CD4-positive, alpha-beta T cell treated with Interferon alpha-2 for 1 hour (primary cell): Measurements from ENCODE around the gene ALKBH5.
A peak's percentile ranks its signal among the peaks of the same experiment; 100 is the strongest.

Source experiments
- DNase-seq, 2 donors: peaks; one replicate each; pipeline ENCODE4 v3.0.0-alpha.2; 2020 to 2022

The ALKBH5 gene

DNA sequence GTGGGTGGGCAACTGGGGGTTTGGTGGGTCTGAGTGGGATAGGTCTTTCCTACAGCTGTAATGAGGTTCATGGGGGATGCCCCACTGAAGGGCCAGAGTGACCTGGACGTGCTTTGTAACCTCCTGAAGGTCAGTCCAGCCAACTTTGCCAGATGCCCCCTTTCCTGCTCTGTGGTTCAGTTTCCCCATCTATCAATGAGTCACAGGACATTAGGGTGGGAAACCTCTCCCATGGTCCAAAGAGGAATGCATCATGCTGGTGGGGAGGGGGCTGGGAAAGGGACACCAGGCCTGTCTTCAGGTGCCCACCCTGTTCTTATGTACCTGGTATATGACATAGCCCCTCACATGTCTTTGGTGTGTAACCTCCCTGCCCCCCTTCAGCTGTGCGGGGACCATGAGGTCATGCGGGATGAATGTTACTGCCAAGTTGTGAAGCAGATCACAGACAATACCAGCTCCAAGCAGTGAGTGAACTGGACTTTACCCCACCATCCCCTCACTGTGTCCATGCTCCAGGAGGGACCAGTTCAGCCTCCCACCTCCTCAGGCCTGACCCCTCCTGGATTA lies 24.0 kb upstream of the ALKBH5 start:
- no peak for DNase-seq

DNA sequence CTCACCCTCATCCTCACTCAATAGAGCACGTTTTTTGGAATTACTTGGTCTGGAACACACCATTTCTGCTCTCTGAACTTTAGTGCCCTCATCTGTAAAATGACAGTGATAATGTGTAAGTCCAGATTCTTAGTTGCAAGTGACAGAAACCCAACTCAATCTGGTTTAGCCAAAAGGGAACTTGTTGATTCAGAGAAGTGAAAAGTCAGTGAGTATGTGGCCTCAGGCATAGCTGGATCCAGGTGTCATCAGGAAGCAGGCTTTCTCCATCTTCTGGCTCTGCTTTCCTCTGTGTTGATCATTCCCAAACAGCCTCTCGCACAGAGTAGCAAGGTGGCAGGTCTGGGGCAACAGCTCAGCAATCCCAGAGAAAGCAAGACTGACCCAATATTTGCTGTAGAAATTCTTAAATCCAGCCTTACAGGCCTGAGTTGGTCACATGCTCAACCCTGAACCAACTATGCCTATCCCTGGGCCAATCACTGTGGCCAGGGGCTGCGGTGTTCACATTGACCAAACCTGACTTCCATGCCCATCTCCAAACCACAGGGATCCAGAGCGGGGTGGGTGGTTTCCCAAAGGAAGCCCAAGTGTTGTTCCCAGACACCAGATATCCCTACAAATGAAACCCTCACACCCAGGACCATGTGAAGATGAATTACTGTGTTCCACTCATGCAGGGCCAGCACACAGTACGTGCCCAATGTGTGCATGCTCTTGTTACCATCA lies 23.3 kb upstream of the ALKBH5 start:
- DNase-seq, result no peak

DNA sequence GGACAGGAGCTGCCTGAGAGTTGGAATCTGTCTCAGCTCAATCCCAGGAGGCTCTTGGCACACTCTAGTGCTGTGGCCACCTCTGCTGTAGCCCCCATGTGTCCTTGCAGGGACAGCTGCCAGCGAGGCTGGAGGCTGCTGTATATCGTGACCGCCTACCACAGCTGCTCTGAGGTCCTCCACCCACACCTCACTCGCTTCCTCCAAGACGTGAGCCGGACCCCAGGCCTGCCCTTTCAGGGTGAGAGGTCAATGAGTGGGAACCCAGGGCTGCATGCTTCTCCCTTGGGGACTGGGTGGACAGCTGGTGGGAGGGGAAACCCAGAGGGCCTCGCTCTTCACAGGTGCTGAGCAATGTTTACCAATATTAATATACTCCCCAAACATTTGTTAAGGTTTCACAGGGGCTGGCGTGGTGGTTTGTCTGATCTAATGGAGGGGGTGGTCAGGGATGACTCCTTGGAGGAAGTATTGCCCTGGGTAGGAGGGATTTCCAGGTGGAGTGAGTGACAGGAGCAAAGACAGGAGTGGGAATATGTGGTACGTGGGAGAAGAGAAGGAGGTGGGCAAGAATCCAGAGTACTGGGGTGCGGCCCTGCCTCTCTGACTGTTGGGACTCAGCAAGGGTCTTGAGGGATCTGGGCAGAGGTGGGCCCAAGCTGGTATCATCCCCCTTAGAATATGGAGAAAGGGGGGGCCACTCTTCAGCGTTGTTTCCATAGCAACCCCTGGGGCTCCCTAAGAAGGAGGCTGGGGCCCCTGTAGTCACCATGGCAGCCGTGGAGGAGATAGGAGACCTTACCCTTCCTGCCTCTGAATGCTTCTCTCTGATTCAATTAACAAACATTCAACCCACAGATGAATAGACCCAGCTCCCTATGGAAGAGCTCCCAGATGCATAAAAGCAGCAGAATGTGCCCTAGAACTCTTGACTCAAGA lies 22.2 kb upstream of the ALKBH5 start:
- no peak for DNase-seq

DNA sequence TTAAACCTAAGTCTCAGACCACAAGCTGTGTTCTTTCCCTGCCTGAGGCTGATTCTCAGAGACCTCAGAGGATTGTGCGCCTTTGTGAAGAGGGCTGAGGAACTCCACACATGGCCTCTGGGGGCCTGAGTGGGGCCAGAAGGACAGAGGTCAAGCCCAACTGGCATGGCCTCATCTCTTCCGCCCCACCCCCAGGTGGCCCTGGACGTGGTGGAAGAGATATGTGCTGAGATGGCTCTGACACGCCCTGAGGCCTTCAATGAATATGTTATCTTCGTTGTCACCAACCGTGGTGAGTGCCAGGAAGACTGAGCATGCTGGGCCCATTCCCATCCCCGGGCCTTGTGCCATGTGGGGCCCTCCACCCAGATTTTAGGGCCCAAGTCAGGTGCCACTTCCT lies 20.1 kb upstream of the ALKBH5 start:
- DNase-seq, result no peak

DNA sequence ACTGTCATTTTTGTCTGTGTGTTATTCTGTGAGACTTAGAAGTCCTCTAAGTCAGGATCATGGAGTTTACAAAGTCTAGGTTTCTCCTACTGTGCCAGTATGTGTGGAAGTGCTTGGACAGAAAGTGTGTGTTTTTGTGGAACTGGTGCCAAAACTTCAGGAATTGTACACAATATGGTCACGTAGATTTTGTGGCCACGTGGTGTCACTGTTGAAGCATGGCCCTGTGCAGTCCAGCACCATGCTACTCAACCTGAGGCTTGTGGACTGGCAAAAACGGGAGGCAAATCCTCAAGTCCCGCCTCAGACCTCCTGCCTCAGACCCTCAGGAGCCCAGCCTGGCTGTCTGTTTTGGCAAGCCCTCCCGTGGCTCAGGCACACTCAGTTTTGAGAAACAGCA lies 16.7 kb upstream of the ALKBH5 start:
- DNase-seq, result no peak

DNA sequence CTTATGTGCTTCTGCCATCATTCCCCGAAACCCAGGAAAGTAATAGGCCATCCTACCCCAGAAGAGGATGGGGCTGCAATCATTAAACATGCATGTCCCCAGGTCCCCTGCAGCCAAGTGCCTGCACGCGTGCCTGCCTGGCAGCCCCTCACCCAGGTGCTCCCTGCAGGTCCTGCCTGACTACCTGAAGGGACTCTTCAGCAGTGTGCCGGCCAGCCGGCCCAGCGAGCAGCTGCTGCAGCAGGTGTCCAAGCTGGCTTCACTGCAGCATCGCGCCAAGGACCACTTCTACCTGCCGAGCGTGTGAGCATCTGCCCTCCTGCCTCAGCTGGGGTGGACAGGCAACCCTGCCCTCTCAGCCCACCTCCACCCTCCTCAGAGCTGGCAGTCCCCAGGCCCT lies 16.2 kb upstream of the ALKBH5 start:
- DNase-seq, result no peak

DNA sequence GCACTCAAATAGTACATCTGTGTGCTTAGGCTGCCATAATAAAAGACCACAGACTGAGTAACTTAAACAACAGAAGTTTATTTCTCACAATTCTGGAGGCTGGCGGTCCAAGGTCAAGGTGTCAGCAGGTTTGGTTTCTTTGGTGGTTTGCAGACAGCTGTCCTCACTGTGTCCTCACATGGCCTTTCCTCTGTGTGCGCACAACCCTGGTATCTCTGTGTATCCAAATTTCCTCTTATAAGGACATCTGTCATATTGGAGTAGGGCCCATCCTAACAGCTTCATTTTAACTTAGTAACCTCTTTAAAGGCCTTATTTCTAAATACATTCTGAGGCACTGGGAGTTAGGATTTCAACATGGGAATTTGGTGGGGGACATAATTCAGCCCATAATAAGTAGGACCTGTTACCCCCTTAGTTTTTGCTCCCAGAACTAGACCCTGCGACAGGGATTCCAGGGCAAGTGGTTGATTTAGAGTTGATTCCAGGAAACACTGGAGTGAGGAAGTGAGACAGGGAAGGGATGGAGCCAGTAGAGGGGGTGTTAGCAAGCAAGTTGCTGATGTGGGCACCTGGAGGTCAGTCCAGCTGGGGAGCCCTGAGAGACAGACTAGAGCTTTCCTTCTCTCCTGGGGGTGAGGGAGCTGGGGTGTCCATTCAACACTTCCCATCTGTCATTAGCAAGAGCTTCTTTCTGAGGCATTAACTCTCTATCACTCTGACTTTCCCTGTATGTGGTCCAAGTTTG lies 10.9 kb upstream of the ALKBH5 start:
- no peak for DNase-seq

DNA sequence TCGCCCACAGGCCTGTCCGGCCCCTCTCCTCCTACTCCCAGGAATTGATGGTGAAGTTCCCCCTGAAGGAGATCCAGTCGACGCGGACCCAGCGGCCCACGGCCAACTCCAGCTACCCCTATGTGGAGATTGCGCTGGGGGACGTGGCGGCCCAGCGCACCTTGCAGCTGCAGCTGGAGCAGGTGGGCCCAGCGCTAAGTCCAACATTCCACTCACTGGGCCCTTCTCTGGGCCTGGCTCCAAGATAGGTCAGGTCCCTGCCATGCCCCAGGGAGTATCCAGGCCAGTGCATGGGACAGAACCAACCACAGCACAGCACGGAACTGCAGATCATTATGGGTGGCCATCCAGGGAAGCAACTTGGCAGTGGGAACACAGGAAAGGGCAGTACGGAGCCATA lies 9.9 kb upstream of the ALKBH5 start:
- DNase-seq, result no peak

DNA sequence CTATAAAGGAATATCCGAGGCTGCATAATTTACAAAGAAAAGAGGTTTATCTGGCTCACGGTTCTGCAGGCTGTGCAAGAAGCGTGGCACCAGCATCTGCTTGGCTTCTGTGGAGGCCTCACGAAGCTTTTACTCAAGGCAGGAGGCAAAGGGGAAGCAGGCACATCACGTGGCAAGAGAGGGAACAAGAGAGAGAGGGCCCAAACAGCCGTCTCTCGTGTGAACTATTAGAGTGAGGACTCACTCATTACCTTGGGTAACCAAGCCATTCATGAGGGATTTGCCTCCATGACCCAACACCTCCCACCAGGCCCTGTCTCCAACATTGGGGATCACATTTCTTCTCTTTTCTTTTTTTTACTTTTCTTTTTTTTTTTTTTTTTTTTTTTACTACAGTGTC lies 7.5 kb upstream of the ALKBH5 start:
- DNase-seq, result peak in 1 of 2 donors; percentile 42

DNA sequence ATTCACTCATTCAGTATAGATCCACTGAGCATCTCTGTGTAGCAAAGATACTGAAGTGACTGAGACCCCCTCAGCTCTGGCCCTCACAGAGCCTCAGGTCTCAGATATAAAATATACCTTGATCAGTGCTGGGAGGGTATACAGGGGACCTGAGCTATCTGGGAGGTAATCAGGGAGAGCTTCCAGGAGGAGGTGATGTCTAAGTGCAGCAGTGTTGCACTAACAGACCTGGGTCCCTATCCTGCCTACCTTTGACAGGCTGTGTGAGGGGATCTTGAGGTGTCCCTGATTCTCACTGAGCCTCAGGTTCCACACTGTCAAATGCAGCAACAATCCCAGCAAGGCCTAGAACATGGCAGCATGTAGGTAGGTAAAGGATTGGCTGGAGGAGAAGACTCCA lies 6.5 kb upstream of the ALKBH5 start:
- no peak for DNase-seq

DNA sequence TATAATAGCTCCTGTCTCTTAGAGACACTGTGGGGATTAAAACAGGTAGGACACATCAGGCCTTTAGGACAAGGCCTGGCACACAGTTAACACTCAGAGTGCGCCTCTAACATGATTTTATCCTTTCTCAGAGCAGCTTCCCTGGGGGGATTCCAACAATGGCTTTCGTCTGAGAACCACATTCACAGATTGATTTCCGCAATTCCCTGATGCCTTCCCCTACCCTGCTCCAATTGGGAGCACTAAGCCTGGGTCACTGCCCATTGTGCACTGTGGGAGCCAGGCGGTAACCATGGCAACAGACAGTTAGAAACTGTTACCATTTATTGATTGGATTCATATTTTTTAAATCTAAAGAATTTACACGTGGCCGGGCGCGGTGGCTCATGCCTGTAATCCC lies 5.9 kb upstream of the ALKBH5 start:
- no peak for DNase-seq

DNA sequence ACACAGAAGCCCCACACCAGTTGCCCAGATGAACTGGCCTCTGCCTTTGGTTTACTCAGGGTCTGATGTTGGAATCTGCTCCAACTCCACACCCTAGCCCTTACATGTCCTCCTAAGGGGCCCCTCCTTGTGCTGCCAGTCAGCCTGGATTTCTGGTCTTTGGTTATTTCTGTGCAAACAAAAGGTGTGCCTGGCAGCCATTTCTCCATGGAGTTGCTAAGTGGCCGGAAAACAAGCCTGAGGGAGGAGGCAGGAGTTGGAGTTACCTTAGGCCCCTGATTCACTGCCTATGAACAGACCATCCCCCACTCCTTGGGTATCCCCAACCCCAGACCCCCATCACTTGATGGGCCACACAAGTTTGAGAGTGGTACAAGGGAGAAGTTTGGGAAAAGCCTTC lies 4.4 kb upstream of the ALKBH5 start:
- DNase-seq, result no peak

DNA sequence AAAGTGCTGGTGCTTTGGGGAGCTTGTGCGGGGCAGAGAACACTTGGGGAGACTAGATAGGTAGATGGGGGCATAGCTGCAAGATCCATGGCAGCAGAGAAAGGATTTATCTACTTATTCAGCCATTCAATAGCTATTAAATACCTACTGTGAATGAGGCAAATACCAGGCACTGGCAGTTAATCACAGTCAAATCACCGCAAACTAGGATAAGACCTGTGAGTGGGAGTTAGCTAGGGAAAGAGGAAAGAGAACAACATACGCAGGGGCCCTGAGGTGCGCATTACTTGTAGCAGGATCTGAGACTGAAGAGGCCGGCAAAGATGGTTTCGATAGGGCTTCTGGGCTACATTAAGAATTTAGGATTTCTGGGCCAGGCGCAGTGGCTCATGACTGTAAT lies 3.8 kb upstream of the ALKBH5 start:
- DNase-seq, result no peak

DNA sequence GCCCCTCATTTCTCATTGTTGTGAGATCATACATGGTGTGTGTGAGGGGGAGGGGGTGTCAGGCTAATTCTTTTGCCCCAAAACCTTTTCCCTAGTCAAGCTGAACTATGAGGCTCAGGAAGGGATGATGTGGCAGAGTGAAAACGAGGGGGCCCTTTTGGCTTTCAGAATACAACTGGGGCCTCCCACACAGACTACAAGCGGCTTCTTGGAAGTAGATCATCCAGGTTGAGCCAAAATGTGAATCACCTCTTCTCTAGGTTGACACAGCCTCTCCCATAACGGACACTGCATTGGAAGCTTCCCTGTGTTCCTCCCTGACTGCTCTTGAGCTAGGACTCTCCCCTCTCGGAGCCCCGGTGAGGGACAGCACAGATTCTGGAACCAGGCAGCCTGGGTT lies 2.3 kb upstream of the ALKBH5 start:
- no peak for DNase-seq

DNA sequence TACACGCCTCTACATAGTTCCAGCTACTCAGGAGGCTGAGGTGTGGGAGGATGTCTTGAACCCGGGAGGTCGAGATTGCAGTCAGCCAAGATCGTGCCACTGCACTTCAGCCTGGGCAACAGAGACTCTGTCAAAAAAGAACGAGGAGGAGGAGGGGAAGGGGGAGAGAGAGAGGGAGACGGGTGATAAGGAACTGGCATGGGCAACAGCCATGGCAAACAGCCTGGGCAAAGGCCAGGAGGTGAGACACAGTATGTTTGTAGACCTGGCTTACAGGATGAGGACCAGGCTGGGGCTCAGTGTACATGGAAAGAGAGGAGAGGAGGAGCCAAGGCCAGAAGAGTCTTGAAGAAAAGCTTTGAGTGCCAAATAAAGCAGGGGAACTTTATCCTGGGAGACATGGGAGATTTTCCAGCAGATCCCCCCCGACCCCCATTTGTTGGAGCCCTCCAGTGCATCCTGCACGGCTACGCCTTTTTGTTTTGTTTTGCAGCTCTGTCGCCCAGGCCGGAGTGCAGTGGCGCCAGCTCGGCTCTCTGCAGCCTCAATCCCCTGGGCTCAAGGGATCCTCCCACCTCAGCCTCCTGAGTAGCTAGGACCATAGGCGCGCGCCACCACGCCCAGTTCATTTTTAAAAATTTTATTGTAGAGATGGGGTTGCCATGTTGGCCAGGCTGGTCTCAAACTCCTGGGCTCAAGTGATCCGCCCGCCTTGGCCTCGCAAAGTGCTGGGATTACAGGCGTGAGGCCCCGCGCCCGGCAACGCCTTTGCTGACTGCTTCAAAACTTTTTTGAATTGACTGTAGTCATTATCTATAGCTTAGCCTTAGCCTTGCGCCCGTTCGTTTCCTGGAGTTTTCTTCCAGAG lies 1.3 kb upstream of the ALKBH5 start:
- peak in 1 of 2 donors; percentile 12 for DNase-seq

DNA sequence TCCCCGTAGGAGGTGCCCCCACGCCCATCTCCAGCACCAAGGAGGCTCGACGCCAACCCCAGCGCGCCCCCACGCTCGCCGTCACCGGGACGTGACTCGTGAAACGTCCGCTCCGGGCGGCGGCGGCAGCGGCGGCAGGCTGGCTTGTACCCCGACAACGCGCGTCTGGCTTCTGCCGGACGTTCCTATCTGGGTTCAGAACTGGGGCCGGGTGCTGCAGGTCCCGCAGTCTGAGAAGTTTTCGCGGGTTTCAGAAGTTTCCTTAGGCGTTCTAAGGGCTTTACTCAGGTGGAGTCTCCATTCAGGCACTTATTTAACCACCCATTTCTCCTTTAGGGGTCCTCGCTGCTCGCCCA lies 672 bp upstream of the ALKBH5 start:
- peak in 1 of 2 donors; percentile 81 for DNase-seq

DNA sequence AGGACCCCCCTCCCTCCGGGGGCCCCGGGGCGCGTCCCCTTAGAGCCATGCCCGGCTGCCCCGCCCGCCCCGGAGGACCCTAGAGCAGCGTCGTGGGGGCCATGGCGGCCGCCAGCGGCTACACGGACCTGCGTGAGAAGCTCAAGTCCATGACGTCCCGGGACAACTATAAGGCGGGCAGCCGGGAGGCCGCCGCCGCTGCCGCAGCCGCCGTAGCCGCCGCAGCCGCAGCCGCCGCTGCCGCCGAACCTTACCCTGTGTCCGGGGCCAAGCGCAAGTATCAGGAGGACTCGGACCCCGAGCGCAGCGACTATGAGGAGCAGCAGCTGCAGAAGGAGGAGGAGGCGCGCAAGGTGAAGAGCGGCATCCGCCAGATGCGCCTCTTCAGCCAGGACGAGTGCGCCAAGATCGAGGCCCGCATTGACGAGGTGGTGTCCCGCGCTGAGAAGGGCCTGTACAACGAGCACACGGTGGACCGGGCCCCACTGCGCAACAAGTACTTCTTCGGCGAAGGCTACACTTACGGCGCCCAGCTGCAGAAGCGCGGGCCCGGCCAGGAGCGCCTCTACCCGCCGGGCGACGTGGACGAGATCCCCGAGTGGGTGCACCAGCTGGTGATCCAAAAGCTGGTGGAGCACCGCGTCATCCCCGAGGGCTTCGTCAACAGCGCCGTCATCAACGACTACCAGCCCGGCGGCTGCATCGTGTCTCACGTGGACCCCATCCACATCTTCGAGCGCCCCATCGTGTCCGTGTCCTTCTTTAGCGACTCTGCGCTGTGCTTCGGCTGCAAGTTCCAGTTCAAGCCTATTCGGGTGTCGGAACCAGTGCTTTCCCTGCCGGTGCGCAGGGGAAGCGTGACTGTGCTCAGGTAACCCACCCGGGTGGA lies 759 bp downstream of the ALKBH5 start:
- DNase-seq, result peak; percentile 77 to 78

DNA sequence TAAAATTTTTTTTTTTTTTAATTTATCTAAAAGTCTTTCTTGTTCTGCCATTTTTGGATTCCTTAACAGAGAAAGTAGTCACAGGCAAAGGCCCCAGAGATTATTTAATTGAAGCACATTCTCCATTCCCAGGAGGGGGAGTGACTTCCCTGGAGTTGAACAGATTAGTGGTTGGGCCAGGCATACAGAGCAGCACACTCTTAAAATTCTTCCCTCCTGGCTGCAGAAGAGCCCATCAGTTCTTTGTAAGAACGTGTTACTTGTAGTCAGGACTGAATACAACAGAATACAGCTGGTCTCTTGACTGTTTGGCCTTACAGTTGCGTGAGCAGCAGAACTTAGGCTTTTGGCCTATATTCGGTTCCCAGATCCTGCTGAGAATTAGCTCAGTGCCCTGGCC lies 1.8 kb downstream of the ALKBH5 start:
- DNase-seq, result no peak

DNA sequence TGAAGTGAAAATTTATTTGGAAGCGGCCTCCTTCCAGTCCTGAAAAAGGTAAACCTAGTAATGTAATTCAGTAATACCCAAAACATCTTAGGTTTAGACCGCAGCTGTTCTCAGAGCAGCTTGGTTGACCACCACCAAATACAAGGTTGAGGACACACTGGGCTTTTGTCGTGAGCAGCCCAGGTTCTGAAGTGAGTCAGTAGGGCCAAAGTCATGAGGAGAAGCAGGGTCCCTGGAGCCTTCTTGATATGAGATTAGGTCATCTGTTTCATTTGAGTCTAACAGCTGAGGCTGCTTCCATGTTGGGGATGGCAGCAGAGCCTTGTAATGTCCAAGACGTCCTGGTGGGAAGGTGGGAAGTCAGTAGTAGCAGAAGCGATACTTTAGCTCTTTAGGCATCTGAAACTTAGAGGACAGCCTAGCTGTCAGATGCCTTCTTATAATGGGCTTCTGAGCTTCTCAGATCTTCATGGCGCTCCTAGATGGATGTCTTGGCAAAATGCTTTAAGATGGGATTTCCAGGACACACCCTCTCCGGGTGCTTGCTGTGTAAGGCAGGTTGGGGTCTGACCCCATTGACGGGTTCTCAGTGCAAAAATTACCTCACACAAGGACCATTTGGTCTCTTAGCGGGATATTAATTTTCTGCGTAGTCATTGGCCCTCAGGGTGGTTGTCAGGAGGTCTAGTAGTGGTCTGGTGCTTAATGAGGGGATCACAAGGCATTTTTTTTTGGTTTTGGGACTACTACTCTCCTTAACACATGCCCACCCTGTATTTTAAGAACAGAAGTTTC lies 2.4 kb downstream of the ALKBH5 start:
- no peak for DNase-seq

DNA sequence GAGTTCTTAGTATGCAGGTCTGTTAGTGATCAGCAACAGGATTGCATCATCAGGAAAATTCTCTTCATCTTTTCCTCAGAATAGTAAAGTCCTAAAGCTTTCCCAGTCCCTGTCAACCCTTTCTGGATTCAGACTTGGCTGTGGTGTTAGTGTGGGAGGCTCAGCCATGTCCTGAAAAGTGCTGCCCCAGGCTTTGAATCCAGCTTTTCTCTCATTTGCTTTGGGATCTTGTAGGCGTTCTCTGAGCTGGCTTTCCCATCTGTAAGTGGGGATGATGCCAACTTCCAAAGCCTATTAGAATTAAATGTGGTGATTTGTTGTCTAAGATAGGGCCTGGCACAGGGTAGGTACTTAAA lies 3.0 kb downstream of the ALKBH5 start:
- DNase-seq, result no peak
